GM18858 (cell line): ENCODE data around the gene CCDC88C.
A peak's percentile ranks its signal among the peaks of the same experiment; 100 is the strongest.

Experiments used
- ATAC-seq: cut with Tn5 transposase; IDR thresholded peaks from one replicate; pipeline ENCODE4 v1.9.1; 2021; ENCODE audit not compliant: unreplicated experiment

The CCDC88C gene

DNA sequence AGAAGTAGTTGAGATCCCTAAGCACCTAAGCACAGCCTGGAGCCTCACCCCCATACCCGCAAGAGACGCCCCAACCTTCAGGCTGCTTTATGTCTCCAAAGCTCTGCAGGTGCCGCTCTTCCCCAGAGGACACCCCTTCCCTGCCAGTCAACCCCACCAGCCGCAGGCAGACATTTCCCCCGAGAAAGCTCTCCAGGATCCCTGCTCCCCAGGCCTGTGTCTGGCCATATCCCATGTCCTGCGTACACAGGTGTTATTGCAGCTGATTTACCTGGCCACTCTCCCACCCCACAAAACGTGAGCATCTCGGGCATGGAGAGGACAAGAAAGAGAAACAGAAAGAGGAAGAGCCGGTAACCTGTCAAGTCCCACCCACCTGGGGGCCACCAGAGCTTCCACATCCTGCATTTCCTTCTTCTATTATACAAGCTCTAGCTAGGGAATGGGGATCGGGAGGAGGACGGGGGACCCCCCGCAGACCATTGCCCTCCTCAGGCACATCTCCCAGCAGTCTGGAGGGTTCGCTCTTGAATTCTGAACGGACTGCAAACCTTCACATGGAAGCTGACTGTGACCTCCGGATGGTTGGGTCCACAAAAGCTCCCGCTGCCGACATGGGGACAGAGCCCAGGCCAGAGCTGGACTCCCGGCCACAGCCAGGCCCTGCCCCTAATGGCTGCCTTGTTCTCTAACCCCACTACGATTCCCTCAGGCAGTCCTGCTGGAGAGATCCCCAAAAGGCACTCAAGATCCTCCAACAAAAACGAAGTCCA, 17.6 kb downstream of the CCDC88C start:
- ATAC-seq: no peak

DNA sequence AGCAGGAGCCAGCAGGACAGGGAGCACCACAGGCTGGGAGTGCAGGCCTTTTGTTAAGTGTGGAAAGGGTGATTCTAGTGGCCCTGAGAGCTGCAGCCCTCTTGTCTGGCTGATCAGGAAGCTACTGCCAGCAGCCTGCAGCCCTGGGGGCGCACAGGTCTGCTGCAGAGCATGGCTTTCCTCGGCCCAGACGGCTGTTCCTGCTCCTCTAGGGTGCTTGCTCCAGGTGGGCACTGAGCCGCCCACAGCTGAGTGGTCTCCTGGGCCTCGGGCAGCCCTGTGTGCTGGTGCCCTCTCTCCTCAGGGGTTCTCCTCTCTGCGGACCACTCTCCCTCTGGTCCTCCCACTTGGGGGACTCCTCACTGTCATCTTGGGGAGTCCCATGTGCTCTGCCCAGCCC, 18.9 kb downstream of the CCDC88C start:
- no peak for ATAC-seq

DNA sequence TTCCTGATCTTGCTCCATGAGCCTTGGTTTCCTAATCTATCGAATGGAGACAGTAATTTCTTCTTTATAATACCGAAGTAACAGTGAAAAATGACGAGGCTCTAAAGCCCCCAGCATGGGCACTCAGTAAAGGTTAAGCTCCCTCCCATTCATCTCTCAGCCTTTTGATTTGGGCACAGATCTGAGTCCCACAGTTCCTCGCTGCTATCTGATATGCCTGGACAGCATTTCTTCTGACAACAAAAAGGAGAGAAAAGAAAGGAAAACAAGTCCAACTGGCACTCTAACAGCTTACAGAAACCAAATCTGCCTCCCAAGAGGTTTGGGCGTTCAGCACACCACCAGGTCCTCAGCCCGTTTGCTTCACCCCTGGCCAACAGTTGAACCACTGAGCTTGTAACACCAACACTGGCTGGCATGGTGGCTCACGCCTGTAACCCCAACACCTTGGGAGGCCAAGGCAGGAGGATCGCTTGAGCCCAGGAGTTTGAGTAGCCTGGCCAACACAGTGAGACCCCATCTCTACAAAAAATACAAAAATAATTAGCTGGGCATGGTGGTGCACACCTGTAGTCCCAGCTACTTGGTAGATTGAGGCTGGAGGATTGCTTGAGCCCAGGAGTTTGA, 19.5 kb downstream of the CCDC88C start:
- ATAC-seq: no peak

DNA sequence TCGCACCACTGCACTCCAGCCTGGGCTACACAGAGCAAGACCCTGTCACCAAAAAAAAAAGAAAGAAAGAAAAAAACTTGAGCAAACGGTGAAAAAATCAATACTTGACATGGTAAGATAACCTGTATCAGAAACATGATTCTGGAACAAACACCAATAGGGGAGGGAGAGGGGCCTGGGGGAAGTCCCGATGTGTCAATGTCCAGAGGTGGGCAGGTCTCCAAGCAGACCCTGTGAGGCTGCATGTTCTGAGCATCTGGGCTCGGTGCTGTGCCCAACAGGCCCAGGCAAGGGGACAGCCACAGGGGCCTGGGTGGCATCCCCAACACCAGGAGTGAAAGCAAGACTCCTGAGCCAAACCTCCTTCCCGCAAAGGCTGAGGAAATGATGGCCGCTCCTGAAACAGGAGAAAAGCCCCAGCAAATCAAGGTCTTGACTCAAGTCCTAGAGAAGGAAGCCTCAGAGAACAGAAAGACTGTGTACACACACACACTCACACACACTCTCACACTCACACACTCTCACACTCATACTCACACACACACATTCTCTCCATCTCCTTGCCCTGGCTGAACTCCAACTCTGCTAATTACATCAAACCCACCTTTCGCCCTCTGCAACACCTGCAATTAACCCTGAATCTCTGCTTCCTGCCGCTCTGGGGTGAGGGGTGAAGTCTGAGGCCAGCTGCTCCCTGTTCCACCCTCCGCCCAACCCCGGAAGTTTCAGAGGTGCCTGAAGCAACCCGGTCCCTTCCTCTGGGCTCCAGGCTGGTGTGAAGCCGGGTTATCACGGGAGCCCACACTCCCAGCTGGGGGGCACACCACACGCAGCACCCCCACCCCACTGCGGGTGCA, 20.4 kb downstream of the CCDC88C start:
- peak; percentile 52 for ATAC-seq

DNA sequence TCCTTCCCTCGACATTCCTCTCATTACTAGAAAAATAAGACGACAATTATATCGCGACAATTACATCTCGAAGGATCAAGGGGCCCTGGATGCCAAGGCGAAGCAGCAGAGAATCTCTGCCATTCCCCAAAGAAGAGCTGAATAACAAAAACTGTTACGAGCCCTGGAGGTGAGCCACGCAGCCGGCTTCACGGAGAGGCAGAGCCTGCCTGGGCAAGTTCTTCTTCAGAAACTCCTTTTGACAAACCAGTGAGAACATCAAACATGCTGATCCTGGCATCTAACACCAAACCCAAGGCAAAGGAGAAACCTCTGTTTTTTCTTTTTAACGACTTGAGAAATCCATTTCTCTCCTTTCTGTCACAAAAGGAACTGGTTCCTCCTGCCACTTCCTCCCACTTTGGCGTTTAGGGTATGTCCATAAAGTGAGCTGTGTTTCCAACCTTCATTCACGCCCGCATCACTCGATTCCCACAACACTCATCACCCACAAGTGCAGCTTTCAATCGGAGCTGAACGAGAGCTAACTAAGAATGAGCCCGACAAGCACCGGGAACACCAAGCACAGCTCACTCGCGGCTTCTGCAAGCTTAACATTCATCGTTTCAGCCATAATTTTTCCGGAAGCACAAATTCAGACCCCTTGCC, 21.5 kb downstream of the CCDC88C start:
- ATAC-seq: no peak

DNA sequence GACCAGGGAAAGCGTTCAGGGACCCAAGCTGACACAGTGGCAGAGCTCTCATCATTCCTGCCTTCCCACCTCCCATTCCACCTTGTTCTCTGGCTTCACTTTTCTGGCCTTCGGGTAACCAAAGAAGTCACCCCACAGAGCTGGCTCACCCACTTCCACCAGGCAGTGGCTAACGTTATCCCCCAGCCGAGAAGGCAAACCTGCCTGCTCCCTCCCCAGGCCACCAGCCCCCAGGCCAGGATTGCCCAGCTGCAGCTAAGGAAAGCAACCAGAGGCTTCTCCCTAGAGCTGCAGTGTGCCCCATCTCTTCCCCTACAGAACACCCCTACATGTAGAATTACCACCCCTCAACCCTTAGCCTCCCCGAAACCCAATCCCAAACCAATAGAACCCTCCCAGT, 22.2 kb downstream of the CCDC88C start:
- ATAC-seq: no peak

DNA sequence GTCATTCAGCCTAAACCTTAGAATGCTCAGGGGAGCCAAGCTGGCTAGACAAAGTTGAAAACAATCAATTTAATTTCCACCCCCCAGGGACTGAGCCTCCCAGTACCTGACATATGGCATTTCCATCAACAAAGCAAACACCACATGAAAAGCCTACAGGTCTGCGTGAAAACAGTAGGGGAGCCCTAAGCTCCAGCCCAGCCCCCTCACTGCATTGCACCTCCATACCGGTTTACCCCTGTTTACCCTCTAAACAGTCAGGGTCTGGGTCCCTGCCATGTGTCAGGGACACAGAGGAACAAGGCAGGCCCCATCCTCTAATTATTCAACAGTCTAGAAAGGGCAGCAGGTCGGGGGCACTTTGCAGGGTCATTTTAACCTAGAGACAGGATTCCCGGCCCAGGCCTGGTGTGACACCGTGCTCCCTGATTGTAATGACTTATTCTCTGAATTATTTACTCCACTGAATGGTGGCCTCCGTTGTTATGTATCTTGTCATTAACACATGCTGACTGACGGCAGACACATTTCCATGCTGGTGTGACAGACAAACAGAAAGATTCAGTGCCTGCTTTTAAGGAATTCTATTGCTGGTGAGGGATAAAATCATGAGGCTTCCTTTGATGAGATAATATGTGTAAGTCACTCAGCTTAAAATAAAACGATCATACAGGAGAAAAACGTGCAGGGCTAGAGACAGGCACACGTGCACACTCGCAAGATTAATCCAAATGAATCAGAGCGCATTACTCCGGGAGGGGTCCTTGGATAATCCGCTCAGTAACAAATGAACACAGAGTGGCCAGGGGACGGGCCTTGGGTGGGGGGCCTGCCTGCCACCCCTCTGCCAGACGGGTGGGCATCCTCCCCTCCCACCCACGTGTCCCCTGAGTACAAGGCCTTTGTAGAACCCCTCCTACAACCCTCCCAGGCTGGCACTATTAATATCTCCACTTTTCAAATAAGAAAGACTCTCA, 23.2 kb downstream of the CCDC88C start:
- ATAC-seq: no peak

DNA sequence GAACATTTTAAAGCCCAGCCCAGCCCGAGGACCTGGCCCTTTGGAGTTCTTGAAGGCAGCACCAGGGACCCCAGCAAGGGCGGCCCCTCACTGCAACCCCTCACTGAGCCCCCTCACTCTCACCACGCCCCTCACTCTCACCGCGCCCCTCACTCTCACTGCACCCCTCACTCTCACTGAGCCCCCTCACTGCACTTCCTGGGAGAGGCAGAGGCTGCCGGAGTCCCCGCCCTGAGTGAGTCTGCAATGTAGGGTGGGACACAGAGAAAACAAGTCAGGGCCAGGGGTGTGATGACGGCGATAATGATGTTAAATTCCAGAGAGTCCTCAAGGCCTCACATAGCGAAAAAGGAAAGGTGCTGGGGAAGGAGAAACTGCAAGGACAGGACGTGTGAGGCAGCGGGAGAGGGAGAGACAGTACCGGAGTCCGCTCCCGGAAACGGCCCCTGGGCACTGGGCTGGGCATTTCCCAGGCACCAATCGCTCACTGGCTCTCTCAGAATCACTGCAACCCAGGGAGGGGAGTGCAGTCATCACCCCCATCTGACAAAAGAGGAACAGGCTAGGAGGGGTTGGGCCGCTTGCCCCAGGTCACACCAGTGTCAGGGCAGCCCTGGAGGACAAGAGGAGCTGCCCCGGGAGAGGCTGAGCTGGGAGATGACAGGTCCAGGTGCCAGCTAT, 24.9 kb downstream of the CCDC88C start:
- ATAC-seq: no peak

DNA sequence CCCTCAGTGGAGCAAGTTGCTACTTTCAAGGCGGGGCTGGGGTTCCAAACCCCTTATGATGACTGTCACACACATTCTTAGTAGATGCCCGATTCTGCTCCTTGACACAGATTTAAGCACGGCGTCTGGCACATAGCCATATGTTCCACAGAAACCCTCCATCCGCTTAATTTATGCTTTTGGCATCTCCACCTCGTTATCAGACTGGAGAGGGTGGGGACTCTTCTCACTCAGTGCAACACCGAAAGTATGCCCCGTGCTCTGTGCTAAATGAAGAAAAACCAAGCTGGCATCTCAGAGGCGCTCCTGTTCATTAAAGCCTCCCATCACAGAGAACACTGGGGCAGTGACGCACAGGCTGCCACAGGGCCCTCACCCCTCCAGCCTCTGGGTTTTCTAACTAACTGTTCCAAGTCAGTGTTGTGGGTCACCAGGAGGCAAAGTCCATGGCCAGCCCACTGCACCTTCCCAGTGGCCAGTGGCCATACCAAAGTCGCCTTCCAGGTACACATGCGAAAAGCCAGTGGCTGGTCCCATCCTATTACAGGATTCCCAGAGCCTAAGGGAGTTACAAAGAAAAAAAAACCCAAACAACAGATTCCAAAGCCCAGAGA, 27.3 kb downstream of the CCDC88C start:
- no peak for ATAC-seq

DNA sequence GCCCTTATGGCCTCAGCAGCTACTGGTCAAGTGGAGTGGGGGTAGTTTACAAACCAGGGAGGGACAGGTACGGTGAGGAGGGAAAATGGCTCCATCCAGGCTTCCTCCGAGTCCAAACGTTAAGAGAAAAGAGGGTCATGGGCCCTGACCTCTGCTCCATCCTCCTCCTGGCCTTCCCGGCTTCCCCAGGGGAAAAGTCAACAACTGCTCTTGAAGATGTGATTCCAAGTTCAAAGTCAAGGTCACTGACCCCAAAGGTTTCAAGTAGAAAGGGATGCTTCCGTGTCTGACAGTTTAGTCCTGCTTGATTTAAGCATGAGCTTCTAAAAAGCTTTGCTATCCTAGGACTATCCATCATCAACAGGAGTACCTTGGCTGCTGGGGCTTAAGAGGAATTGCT, 28.5 kb downstream of the CCDC88C start:
- ATAC-seq: no peak

DNA sequence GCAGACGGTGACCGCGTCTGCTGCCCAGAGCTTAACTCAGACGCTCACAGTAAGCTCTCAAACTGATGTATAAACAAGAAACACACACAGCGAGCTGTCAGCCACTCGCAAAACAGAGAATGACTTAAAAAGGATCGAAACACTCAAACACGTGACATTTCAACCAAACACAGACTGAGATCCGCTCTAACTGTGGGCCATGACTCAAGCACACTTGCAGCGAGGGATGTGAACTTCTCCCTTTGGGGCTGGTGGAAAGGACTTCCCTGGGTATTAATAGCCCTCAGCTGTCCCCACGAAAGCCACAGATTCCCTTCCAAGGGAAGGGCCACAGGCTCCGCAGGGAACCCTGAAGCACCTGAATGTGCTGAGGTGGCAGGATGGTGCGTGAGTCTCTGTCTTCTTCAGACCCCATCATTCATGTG, 29.1 kb downstream of the CCDC88C start:
- peak; percentile 82 for ATAC-seq

DNA sequence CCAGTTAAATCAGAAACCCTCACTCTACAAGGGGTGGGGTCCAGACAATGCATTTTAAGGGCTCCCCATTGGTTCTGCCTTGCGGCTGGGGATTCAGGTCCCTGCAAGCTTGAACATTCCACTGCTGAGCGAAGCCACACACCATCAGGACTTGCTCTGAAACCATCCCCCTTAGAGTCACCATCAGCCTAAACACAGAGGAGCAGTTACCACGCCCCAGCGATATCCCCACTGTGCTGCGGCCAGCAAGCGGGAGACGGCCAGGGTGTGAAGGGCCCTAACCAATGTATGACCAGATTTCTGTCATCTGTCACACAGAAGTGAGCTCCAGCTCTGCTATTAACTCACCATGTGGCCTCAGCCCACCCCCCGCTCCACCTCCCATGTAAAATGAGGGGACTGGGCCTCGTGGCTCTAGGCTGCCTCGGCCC, 29.7 kb downstream of the CCDC88C start:
- ATAC-seq: no peak

DNA sequence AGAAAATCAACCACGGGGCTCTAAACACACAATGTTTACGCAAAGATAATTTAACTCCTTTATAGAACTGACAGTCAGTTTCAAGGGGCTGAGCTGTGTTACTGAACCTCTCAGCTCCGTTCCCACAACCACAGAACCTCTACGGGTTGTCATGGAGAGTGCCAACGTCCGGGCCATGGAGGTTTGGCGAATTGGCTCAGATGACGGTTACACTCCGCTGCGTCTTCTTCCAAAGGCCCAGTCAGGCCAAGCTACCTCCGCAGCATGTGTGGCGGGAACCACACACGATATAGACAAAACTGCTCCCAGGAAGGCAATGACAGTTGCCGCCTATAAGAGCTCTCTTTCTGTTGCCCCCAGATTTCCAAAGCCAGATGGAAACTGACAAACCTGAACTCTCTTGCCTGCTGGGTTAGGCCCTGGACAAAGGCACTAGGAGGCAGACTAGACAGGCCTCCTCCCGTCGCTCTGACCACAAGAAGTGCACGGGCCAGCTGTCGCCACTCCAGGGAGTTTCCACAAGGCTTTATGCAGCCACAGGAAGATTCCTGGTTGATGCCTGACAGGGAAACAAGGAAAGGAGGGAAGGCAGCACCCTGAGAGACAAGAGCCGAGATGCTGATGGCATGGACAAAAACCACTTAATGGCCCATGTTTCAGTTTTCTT, 30.3 kb downstream of the CCDC88C start:
- no peak for ATAC-seq

DNA sequence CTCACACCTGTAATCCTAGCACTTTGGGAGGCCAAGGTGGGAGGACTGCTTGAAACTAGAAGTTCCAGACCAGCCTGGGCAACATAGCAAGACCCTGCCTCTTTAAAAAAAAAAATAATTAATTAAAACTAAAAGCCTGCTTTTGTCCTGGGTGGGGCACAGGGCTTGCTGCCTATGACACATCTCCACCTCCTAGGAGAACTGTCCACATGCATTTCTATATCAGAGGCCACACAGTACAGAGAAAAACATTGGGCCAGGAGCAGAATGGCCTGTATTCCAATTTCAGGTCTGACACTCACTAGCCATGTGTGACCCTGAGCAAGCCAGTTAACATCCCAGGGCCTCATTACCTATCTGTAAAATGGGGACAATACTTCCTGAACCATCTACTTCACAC, 31.9 kb downstream of the CCDC88C start:
- ATAC-seq: no peak

DNA sequence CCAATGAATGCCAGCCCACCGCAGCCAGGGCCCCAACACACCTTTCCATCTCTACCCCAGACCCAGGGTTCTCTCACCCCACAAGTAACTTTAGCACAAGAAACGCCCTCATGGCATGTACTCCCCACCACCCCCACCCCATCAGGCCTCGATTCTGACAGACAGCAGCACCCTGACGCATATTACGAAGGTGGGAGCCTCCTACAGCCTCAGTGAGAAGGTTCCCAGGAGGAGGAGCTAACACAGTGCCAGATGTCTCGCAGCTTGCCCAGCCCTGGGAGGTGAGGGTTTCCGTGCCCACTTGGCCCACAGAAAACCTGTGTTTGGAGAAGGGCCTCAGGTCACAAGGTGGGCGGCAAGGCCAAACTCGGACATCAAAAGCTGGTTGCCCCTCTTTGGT, 32.4 kb downstream of the CCDC88C start:
- no peak for ATAC-seq

DNA sequence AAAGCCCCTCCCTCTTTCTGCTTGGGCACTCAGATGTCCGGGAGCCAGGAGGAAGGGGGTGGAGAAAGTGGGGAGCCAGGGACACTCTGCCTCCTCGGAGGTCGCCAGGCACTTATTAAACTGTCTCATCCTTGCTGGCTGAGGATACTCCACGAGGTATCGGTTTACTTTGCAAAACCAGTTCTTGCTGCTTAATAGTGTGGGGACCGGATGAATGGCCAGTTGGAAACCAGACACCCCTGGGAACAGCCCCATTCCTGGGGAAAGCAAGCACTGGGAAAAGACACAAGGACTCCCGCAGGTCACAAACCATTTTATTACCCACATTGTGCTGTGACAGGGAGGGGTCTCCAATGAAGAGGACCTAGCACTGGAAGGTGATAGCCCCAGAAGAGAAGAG, 34.2 kb downstream of the CCDC88C start:
- no peak for ATAC-seq

DNA sequence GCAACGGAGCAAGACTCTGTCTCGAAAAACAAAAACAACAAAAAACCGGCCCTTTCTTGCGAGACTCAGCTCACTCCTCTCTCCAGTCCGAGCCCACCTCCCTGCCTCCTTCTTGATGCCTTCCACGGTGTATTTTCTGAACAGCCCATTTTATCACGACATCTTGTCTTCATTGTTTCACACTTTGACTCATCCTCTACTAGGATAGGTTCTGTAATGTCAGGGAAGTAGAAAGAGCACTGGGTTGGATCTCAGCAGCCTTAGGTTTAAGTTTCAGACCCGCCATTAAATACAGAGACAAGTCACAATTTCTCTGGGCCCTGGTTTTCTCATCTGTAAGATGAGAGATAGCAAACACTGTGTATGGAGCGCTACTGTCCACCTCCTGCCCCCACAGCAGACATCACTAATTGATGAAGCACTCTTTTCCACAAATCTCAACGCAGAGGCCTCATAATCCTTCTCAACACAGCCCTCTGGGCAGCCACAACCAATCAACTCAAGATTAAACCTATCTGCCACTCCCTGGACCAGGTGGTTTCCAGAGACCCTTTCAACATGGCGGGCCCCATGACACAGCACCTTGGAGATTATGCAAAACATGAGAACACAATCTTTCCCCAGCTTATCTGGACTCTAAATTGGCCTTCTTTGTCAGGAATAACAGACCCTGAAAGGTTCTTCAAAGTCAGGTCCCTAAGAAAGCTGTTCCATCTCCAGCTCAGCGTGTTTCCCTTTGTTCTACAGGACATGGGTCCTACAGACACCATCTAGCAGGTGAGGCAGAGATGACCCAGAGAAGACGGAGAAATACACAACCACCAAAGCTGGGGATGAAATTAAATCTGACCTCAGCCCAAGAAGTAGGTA, 35.6 kb downstream of the CCDC88C start:
- ATAC-seq: no peak
